Muscle of leg (tissue), 11 donors: ENCODE results near the gene MPV17L2. TPM values are rescaled to one million over a fixed set of nuclear protein-coding genes. Genes with fewer than 3 reads are reported as not detected.
A peak's percentile ranks its signal among the peaks of the same experiment; 100 is the strongest.

Experiments used
- DNase-seq: peaks from one replicate; pipeline ENCODE4 v3.0.0; 2013
- H3K27ac ChIP-seq: one replicate; pipeline ENCODE4 v1.5.1; 2013; ENCODE audit warnings: mild to moderate bottlenecking, low read length, control low read depth
- H3K27me3 ChIP-seq: one replicate; pipeline ENCODE4 v1.6.1; 2013; ENCODE audit warnings: low read length; ENCODE audit not compliant: control insufficient read depth, insufficient read depth
- H3K36me3 ChIP-seq: one replicate; pipeline ENCODE4 v1.6.1; 2013; ENCODE audit warnings: low read length; ENCODE audit not compliant: control insufficient read depth, insufficient read depth
- H3K4me1 ChIP-seq: one replicate; pipeline ENCODE4 v1.6.1; 2013; ENCODE audit warnings: low read length; ENCODE audit not compliant: control insufficient read depth, insufficient read depth
- H3K4me3 ChIP-seq: one replicate; pipeline ENCODE4 v1.5.1; 2013; ENCODE audit warnings: low read length, control low read depth
- H3K9me3 ChIP-seq: replicated peaks from 2 replicates; pipeline ENCODE4 v1.6.1; 2013; ENCODE audit warnings: low read depth, low read length; ENCODE audit not compliant: control insufficient read depth
- WGBS: methylation state at CpG from one replicate; pipeline ENCODE4 v1.1.5; 2013; ENCODE audit warnings: missing lambda C conversion rate; ENCODE audit not compliant: insufficient coverage; 5-methylcytosine and 5-hydroxymethylcytosine counted together
- polyA plus RNA-seq, 8 donors: library from polyadenylated mRNA; unstranded; fragments of 120-200 nt; gene quantifications; one replicate each; pipeline versions ENCODE4 v1.2.1 to v1.2.3, GENCODE V29; 2013; ENCODE audit warnings: inconsistent platforms in 1 of 8, low replicate concordance in 1 of 8; ENCODE audit not compliant: insufficient read length in 8 of 8, insufficient read depth in 1 of 8
- total RNA-seq: library from RNA; stranded (reverse); fragments of 120-200 nt; gene quantifications from one replicate; pipeline ENCODE4 v1.2.4, GENCODE V29; 2013

MPV17L2 gene
- total and polyA plus RNA-seq, 9 donors, result 3.7 to 7.9 (median 6.3) TPM

DNA sequence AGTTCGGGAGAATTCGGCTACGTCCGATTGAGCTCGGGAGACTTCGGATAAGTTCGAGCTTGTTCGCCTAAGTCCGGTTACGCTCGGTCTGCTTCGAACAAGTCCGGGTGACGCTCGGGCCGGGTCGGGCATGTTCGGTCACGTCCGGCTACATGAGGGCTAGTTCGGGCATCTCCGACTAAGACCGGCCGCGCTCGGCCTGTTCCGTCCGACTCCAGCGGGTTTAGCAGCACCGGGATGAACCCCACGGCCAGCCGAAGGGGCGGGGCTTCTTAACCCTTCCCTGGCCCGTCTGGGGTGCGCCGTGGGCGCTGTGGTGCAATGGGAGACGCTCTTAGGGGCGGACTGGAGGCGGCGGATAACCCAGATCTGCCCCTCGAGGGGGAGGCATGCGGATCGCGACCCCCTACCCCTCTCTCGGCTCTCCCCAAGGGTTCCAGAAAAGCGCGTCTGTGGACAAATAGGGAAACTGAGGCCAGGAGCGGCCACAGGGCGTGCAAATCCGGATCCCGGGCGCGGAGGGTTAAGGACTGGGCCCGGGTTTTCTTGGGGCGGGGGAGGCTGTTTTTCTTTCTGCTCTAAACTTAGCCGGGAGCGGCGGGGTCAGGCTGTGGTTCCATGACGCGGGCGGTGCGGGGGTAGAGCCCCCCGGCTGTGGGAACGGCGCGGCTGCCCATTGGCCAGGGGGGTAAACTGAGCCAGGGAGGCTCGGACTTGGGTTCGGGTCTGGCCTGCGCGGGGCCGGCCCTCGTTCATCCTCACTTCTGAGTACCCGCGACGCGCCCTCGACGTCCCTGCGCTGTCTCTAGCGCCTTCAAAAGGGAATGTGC is 31.7 kb downstream of the MPV17L2 start:
- peak; percentile 98 for DNase-seq
- peaks cover 34% of the 10 kb centered on the region for H3K4me1 ChIP-seq
- no peaks in the 10 kb centered on the region for H3K36me3 ChIP-seq
- H3K9me3 ChIP-seq, result no peaks in the 10 kb centered on the region
- H3K27ac ChIP-seq, result peak overlapping the region; percentile 67
- WGBS, result 2% methylated on average over 78 of the region's 81 CpGs
- peaks cover 65% of the 10 kb centered on the region for H3K27me3 ChIP-seq
- peak overlapping the region; percentile 45 for H3K4me3 ChIP-seq

DNA sequence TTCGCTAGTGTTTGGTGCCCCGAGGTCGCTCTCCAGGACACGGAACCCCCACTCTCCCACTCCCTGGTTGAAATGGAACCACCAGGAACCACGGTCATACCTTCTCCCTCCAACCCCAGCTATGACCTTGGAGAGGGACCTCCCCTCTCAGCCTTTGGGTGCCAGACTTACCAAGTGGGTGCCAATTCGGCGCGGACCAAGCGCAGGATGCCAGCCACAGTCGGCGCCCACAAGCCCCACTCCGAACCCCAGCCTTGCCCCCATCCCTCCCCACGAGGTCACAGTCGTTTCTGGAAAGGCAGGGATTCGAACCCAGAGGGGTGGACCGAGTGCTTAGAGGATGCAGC is 32.3 kb downstream of the MPV17L2 start:
- peak overlapping the region; percentile 39 for H3K4me3 ChIP-seq
- WGBS, result 12% methylated on average over 16 of the region's 16 CpGs
- no peaks in the 10 kb centered on the region for H3K9me3 ChIP-seq
- H3K27me3 ChIP-seq, result peaks cover 63% of the 10 kb centered on the region
- no peaks in the 10 kb centered on the region for H3K36me3 ChIP-seq
- H3K27ac ChIP-seq, result peak overlapping the region; percentile 67
- H3K4me1 ChIP-seq, result peaks cover 34% of the 10 kb centered on the region
- no peak for DNase-seq

DNA sequence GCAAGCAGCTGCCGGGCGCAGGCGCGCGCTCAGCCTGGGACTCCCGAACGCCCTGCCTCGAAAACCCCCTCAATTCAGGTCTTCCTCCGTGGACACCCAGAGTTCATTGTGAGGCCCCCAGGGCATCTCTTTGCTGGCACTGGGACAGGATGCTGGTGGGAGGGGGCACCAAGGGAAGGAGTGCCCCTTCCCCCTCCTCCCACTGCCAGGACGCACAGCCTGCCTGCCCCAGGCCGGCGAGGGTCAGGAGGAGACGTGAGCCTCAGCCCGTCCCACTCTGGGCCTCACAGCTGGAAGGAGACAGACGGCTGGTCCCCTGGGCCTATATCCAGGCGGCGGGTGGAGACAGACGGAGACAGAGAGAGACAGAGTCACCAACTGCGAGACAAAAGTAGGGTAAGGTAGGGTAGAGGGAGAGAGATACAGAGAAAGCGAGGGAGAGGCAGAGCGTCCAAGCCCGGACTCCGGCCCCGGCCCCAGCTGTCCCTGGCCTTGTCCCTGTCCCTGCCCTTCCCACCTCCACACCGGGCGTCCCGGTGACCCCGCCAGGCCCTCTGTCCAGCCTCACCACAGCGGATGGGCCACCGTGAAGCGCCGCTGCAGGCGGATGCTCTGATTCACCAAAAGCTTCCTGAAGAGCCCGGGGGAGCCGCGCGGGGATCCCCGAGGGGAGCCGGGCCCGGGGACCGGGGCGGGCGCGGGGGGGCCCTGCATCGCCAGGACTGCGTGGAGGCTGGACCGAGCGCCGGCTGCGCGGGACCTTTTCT is 32.9 kb downstream of the MPV17L2 start, which contains the start of gene PDE4C:
TSS of gene PDE4C (minus strand) at position 737 of the 767 bp plus-strand sequence. CDS start at position 714, 23 bp downstream.
- peak; percentile 67 for DNase-seq
- peaks cover 59% of the 10 kb centered on the region for H3K27me3 ChIP-seq

DNA sequence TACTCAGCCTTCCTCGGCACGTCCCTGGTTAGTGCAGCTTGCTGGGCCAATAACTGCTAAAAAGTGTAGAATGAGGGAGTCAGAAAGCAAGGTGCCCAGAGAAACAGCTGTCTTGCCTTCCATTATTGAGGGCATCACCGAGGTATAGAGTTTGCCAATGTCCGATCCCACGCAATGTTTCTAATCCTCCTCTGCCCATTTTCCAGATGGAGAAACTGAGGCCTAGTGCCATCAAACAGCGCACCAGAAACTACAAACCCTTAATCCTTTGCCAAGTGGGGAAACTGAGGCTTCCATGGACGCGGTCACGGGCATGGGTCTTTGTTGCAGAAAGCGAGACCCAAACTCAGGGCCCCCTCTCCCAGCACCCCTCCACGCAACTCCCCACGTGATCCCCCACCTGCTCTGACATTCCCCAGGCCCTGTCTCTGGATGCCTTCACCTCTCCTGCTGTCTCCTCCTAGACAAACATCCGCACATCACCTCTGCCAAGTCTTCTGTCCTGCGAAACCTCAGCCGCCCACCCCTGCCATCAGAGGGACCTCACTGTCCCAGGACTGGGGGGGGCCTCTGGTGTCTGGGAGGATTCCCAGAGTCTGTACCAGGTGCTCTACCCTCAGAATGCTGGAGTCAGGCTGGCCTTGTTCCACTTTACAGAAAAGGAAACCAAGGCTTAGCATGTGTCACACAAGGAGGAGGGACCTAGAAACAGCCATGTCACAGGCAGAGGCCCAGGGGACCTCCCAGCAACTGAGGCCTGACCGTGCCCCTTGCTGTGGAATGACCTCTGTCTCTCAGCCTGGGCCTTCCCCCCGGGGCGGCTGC is 34.1 kb downstream of the MPV17L2 start:
- Histone ChIP-seq H3K4me3 (no peak overlapping the region), H3K27ac (no peak overlapping the region), H3K9me3 (no peaks in the 10 kb centered on the region), H3K36me3 (no peaks in the 10 kb centered on the region), H3K27me3 (peaks cover 63% of the 10 kb centered on the region), H3K4me1 (peaks cover 34% of the 10 kb centered on the region)
- no peak for DNase-seq
- WGBS, result 79% methylated on average over 14 of the region's 18 CpGs

More for the DNA sequence above, 32.9 kb downstream of the MPV17L2 start, which contains the start of gene PDE4C:
- Histone ChIP-seq H3K36me3 (no peaks in the 10 kb centered on the region), H3K9me3 (no peaks in the 10 kb centered on the region), H3K27ac (peak within 1 kb of the TSS; percentile 67), H3K4me3 (peak within 1 kb of the TSS; percentile 3), H3K4me1 (peaks cover 34% of the 10 kb centered on the region)
- 3% methylated on average over 42 of the region's 51 CpGs for WGBS

DNA sequence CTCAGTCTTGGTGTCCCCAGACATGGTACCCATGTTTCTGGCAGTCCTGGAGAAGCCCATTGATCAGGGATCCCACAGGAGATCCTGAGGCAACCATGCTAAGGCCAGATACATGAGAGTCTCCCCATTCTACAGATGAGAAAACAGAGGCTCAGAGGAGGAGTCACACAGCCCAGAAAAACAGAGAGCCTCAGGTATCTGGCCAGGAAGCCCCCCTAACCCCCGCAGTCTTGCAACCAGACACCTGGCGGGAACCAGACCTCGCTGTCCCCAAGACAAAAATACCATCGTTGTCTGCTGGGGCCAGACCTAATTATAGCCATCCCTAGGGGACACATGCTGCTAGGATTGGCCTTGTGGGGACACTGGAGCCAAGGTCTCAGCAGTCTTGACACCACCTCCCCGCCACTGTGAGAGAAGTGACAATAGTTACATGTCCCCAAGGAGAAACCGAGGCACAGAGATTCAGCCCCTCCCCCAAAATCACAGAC is 34.8 kb downstream of the MPV17L2 start:
- Histone ChIP-seq H3K4me3 (no peak overlapping the region), H3K27me3 (peaks cover 65% of the 10 kb centered on the region), H3K4me1 (peaks cover 34% of the 10 kb centered on the region), H3K36me3 (no peaks in the 10 kb centered on the region), H3K9me3 (no peaks in the 10 kb centered on the region), H3K27ac (no peak overlapping the region)
- 69% methylated on average over 2 of the region's 6 CpGs for WGBS
- peak; percentile 34 for DNase-seq

DNA sequence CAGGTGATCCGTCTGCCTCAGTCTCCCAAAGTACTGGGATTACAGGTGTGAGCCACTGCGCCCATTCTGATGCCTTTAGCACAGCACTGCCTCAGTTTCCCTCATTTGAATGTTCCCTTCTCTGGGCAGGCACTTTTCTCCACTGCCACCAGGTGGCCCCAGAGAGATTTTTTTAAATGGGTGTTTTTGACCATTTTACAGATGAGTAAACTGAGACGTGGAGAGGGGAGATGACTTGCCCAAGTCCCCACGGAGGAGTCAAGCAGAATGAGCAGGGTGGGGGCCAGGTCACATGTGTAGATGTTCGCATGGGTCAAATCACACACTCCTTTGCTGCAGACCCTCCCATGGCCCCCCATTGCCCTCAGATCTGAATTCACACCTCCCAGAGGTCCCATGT is 36.5 kb downstream of the MPV17L2 start:
- Histone ChIP-seq H3K9me3 (peaks cover 4% of the 10 kb centered on the region), H3K4me1 (peaks cover 29% of the 10 kb centered on the region), H3K27me3 (peaks cover 66% of the 10 kb centered on the region), H3K36me3 (no peaks in the 10 kb centered on the region), H3K4me3 (no peak overlapping the region), H3K27ac (no peak overlapping the region)
- 93% methylated on average over 3 of the region's 5 CpGs for WGBS
- no peak for DNase-seq

DNA sequence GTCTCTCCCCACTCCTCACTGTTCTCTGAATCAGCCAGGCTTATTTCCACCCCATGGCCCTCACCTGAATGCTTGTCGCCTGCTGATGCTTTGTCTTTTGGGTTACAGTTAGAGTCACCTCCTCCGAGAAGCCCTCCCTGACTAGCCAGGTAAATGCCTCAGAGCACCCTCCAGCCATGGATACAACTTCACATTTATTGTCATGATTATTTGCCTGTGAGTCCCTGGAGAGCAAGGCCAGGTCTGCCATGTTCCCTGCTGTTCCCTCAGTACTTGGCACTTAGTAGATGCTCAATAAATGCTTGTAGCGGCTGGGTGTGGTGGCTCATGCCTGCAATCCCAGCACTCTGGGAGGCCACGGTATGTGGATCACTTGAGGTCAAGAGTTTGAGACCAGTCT is 36.9 kb downstream of the MPV17L2 start:
- no peak overlapping the region for H3K27ac ChIP-seq
- no peak overlapping the region for H3K4me3 ChIP-seq
- H3K4me1 ChIP-seq, result peaks cover 25% of the 10 kb centered on the region
- 60% methylated on average over 1 of the region's 4 CpGs for WGBS
- peaks cover 4% of the 10 kb centered on the region for H3K9me3 ChIP-seq
- no peaks in the 10 kb centered on the region for H3K36me3 ChIP-seq
- no peak for DNase-seq
- H3K27me3 ChIP-seq, result peaks cover 61% of the 10 kb centered on the region

DNA sequence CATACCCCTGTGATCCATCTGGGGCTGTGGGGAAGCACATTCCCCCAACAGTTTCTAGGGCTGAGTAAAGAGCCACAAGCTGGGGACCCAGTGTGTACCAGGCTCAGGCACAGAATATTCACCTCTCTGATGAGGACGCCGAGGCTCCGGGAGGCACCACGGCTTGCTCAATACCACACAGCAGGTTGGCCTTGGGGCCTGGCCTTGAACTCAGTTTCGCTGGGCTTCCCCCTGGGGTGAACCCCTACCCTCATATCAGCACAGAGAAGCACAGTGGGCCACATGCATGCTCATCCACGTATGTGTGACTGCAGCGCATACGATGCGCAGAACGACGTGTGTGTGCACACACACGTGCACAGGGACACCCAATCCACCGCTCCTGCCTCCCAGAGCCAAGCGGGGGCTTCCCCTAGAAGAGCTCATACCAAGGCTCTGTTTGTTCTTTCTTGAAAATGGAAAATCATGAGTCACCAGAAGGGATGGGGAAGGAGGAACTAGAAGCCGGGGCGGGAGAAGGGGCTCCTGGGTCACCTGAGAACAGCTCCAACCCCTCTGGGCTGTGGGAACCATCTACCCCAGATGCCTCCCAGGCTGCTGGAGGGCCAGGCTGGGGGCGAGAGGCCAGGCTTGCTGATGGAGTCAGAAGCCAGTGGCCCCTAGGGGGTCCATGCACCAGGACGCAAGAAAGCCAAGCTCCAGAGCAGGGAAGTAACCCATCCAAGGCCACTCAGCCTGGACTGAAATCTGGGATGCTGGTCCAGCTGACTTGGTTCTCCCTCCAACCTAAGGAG is 38.1 kb downstream of the MPV17L2 start:
- Histone ChIP-seq H3K4me1 (peaks cover 13% of the 10 kb centered on the region), H3K9me3 (peaks cover 4% of the 10 kb centered on the region), H3K27ac (no peak overlapping the region), H3K4me3 (no peak overlapping the region), H3K27me3 (peaks cover 52% of the 10 kb centered on the region), H3K36me3 (no peaks in the 10 kb centered on the region)
- no peak for DNase-seq
- WGBS, result 62% methylated on average over 11 of the region's 18 CpGs

DNA sequence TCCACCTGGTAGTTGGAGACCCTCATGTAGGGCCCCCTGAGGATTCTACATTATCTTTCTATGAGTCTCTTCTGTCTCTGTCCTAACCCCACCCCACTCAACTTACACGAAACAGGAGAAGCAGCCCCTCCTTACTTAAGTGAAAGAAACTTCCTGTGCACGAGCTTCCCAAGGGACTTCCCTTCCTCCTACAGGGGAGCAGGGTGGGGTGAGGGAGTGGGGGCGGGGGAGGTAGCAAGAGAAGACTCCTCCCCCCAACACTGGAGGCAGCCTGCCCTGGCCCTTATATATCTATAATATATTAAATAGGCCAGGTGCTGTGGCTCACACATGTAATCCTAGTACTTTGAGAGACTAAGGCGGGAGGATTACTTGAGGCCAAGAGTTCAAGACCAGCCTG is 38.8 kb downstream of the MPV17L2 start:
- H3K27ac ChIP-seq, result no peak overlapping the region
- H3K4me3 ChIP-seq, result no peak overlapping the region
- no peaks in the 10 kb centered on the region for H3K36me3 ChIP-seq
- peaks cover 47% of the 10 kb centered on the region for H3K27me3 ChIP-seq
- no peak for DNase-seq
- H3K9me3 ChIP-seq, result peaks cover 4% of the 10 kb centered on the region
- no CpG with 5 or more reads among the region's 4 CpGs for WGBS
- H3K4me1 ChIP-seq, result peaks cover 12% of the 10 kb centered on the region
